ENCODE measurements around the gene CCNQ.

- TF ChIP-seq CTCF (IDR thresholded peaks at IDR 0.05 in 2 of 3, conservative IDR thresholded peaks at IDR 0.05 in 1 of 3; ENCODE audit: borderline replicate concordance in 1 of 3, insufficient read depth in 1 of 3, low read depth in 2 of 3, low read length in 2 of 3) (no peak), EZH2phosphoT487 (IDR thresholded peaks at IDR 0.05; ENCODE audit: borderline replicate concordance) (no peak), ELF1 (IDR thresholded peaks at IDR 0.05; ENCODE audit: borderline replicate concordance, low read depth) (no peak), POLR2A (IDR thresholded peaks at IDR 0.05; ENCODE audit: borderline replicate concordance, extremely low read depth, insufficient read depth, insufficient read length) (no peak), POLR2AphosphoS5 (IDR thresholded peaks at IDR 0.05; ENCODE audit: low read depth, low read length) (no peak)
Measured at GRCh38 chrX:153549231-153549630, 49.7 kb downstream of the CCNQ start.
